ENCODE data around the gene MPC2. TPM values are rescaled to one million over a fixed set of nuclear protein-coding genes. Genes with fewer than 3 reads are reported as not detected.

The MPC2 gene
- 100 to 1,000 TPM; 140 to 208 (median 170) TPM for polyA plus RNA-seq
- long read RNA-seq, donor 1 = 0 reads
- long read RNA-seq, donor 2, transcript MPC2-202 (5 exons, 2,177 nt) = major isoform, 52 of 77 reads
- long read RNA-seq, donor 2, partial matches to known transcripts = 25 of 77 reads
- long read RNA-seq, donor 2, other reads (novel, unspliced or antisense) = 0 of 77 reads
- long read RNA-seq, donor 3, transcript MPC2-202 (5 exons, 2,177 nt) = major isoform, 105 of 173 reads
- long read RNA-seq, donor 3, partial matches to known transcripts = 68 of 173 reads
- long read RNA-seq, donor 3, other reads (novel, unspliced or antisense) = 0 of 173 reads
- long read RNA-seq, donor 4, partial matches to known transcripts = 0 of 1 reads
- long read RNA-seq, donor 4, other reads (novel, unspliced or antisense) = 0 of 1 reads
- long read RNA-seq, donor 5, transcript MPC2-202 (5 exons, 2,177 nt) = major isoform, 31 of 45 reads
- long read RNA-seq, donor 5, partial matches to known transcripts = 13 of 45 reads
- long read RNA-seq, donor 5, other reads (novel, unspliced or antisense) = 0 of 45 reads
- long read RNA-seq, donor 6, transcript MPC2-202 (5 exons, 2,177 nt) = major isoform, 122 of 176 reads
- long read RNA-seq, donor 6, partial matches to known transcripts = 54 of 176 reads
- long read RNA-seq, donor 6, other reads (novel, unspliced or antisense) = 0 of 176 reads
- long read RNA-seq, donor 7 = 0 reads
- long read RNA-seq, donor 8, partial matches to known transcripts = 0 of 4 reads
- long read RNA-seq, donor 8, other reads (novel, unspliced or antisense) = 0 of 4 reads
- long read RNA-seq, donor 9, transcript MPC2-202 (5 exons, 2,177 nt) = major isoform, 38 of 50 reads
- long read RNA-seq, donor 9, partial matches to known transcripts = 12 of 50 reads
- long read RNA-seq, donor 9, other reads (novel, unspliced or antisense) = 0 of 50 reads
- long read RNA-seq, donor 10, transcript MPC2-202 (5 exons, 2,177 nt) = major isoform, 125 of 191 reads
- long read RNA-seq, donor 10, partial matches to known transcripts = 66 of 191 reads
- long read RNA-seq, donor 10, other reads (novel, unspliced or antisense) = 0 of 191 reads

DNA sequence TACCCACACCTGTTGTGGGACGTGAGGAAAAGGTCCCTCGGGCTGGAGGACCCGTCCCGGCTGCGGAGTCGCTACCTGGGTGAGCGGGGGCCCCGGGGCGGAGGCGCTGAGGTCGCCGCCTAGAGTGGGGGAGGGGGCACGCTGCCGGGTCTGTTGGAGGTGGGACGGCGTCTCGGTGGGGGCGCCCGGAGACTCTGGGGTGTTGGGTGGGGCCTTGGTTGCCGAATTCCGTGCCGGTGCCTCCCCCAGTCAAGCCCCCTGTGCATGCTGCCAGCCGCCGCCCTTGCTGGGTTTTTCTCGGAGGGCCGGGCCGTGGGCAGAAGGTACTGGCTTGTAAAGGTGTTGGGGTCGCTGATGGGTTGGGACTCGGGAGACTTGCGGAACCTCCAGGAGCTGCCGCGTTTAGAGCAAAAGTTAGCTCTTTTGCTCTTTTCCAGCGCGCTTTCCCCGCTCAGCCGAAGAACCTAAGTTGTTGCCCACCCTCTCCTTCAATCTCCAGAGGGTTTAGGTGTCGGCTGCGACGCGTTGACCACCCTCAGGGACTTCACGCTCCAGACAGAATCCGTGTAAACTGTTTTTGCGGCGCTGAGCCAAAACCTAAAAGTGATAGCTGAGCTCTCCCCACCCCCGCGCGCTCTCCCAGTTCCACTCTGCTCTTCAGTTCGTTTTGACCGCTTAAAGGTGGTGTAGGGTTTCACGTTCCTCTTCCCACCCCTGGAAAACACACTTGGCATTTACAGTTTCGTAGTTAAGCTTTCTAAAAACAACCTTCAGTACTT, at the start of gene MPC2:
MPC2 (minus strand) TSS at position 143 of the 779 bp plus-strand sequence. CDS start 1,231 bp downstream, outside the sequence.
- Histone ChIP-seq H3K36me3 (ENCODE audit: control insufficient read depth in 3 of 3, insufficient read depth in 2 of 3, low read depth in 1 of 3, low read length in 3 of 3) (peaks cover 0 to 3% (median 0%) of the 10 kb centered on the region in 3 donors), H3K4me3 (ENCODE audit: low read depth in 1 of 3, low read length in 3 of 3) (peak within 1 kb of the TSS; percentile 90 to 98 (median 95)), H3K27me3 (ENCODE audit: control insufficient read depth in 3 of 3, insufficient read depth in 3 of 3, low read length in 3 of 3) (no peaks in the 10 kb centered on the region), H3K27ac (ENCODE audit: low read depth in 1 of 3, low read length in 2 of 3) (peak within 1 kb of the TSS; percentile 94 to 98 (median 94)), H3K9me3 (ENCODE audit: control insufficient read depth in 2 of 2, insufficient read depth in 1 of 2, low read depth in 1 of 2, low read length in 1 of 2) (no peaks in the 10 kb centered on the region), H3K4me1 (ENCODE audit: control insufficient read depth in 3 of 3, insufficient read depth in 2 of 3, low read depth in 1 of 3, low read length in 2 of 3) (peaks cover 0 to 3% (median 3%) of the 10 kb centered on the region in 3 donors)
- DNase-seq (peak; percentile 62 to 74), FAIRE-seq (no peak)
- WGBS, 3 donors = 0% methylated on average over 37 to 51 of the region's 51 CpGs

- 67 to 72% (median 72%) methylated on average over 8 of the region's 8 CpGs for WGBS, 3 donors
- peak in 1 of 2 donors; percentile 7 for DNase-seq
- FAIRE-seq = no peak
- Histone ChIP-seq H3K27ac (ENCODE audit: low read depth in 1 of 3, low read length in 2 of 3) (no peak overlapping the region), H3K4me3 (ENCODE audit: low read depth in 1 of 3, low read length in 3 of 3) (no peak overlapping the region), H3K9me3 (ENCODE audit: control insufficient read depth in 2 of 2, insufficient read depth in 1 of 2, low read depth in 1 of 2, low read length in 1 of 2) (no peaks in the 10 kb centered on the region), H3K27me3 (ENCODE audit: control insufficient read depth in 3 of 3, insufficient read depth in 3 of 3, low read length in 3 of 3) (no peaks in the 10 kb centered on the region), H3K36me3 (ENCODE audit: control insufficient read depth in 3 of 3, insufficient read depth in 2 of 3, low read depth in 1 of 3, low read length in 3 of 3) (peaks cover 0 to 19% (median 0%) of the 10 kb centered on the region in 3 donors), H3K4me1 (ENCODE audit: control insufficient read depth in 3 of 3, insufficient read depth in 2 of 3, low read depth in 1 of 3, low read length in 2 of 3) (no peaks in the 10 kb centered on the region)
Observed at GRCh38 chr1:167984886-167985489, 48.1 kb upstream of the MPC2 start.

- no peak for FAIRE-seq
- H3K27ac ChIP-seq (ENCODE audit: low read depth in 1 of 3, low read length in 2 of 3) = no peak overlapping the region
- 89 to 98% (median 96%) methylated on average over 2 of the region's 2 CpGs for WGBS, 3 donors
Observed at GRCh38 chr1:167983797-167984420, 47.0 kb upstream of the MPC2 start.

DNA sequence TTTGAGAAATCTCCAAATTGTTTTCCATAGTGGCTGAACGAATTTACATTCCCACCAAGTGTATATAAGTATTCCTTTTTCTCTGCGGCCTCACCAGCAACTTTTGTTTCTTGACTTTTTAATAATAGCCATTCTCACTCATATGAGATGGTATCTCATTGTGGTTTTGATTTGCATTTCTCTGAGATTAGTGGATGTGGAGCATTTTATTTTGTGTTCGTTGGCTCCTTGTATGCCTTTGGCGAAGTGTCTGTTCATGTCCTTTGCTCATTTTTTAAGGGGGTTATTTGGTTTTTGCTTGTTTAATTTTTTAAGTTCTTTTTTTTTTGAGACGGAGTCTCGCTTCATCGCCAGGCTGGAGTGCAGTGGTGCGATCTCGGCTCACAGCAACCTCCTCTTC, 45.1 kb upstream of the MPC2 start:
- FAIRE-seq (no peak), DNase-seq (no peak)
- Histone ChIP-seq H3K4me1 (ENCODE audit: control insufficient read depth in 3 of 3, insufficient read depth in 2 of 3, low read depth in 1 of 3, low read length in 2 of 3) (no peaks in the 10 kb centered on the region), H3K9me3 (ENCODE audit: control insufficient read depth in 2 of 2, insufficient read depth in 1 of 2, low read depth in 1 of 2, low read length in 1 of 2) (no peaks in the 10 kb centered on the region), H3K36me3 (ENCODE audit: control insufficient read depth in 3 of 3, insufficient read depth in 2 of 3, low read depth in 1 of 3, low read length in 3 of 3) (peaks cover 0 to 22% (median 5%) of the 10 kb centered on the region in 3 donors), H3K27ac (ENCODE audit: low read depth in 1 of 3, low read length in 2 of 3) (no peak overlapping the region), H3K4me3 (ENCODE audit: low read depth in 1 of 3, low read length in 3 of 3) (no peak overlapping the region), H3K27me3 (ENCODE audit: control insufficient read depth in 3 of 3, insufficient read depth in 3 of 3, low read length in 3 of 3) (no peaks in the 10 kb centered on the region)
- 98% methylated on average over 9 of the region's 9 CpGs for WGBS, 3 donors

More at GRCh38 chr1:167983797-167984420, 47.0 kb upstream of the MPC2 start:
- Histone ChIP-seq H3K27me3 (ENCODE audit: control insufficient read depth in 3 of 3, insufficient read depth in 3 of 3, low read length in 3 of 3) (no peaks in the 10 kb centered on the region), H3K9me3 (ENCODE audit: control insufficient read depth in 2 of 2, insufficient read depth in 1 of 2, low read depth in 1 of 2, low read length in 1 of 2) (no peaks in the 10 kb centered on the region), H3K36me3 (ENCODE audit: control insufficient read depth in 3 of 3, insufficient read depth in 2 of 3, low read depth in 1 of 3, low read length in 3 of 3) (peaks cover 0 to 22% (median 0%) of the 10 kb centered on the region in 3 donors), H3K4me1 (ENCODE audit: control insufficient read depth in 3 of 3, insufficient read depth in 2 of 3, low read depth in 1 of 3, low read length in 2 of 3) (no peaks in the 10 kb centered on the region), H3K4me3 (ENCODE audit: low read depth in 1 of 3, low read length in 3 of 3) (no peak overlapping the region)
- no peak for DNase-seq

DNA sequence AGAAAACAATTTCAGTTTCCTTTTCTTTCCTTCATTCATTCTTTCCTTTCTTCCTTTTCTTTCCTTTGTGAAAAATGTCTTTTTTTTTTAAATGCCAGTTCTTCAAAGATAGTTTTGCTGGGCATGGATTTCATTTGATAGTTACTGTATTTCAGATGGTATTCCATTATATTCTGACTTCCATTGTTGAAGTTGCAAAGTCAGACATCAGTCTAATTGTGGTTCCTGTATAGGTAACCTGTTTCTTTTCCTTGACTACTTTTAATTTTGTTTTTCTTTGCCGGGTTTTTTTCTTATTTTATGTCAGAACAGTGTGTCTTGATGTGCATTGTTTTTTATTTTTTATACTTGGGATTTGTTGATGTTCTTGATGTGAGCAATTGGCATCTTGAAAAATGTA, 40.4 kb upstream of the MPC2 start:
- Histone ChIP-seq H3K27ac (ENCODE audit: low read depth in 1 of 3, low read length in 2 of 3) (no peak overlapping the region), H3K4me3 (ENCODE audit: low read depth in 1 of 3, low read length in 3 of 3) (no peak overlapping the region), H3K27me3 (ENCODE audit: control insufficient read depth in 3 of 3, insufficient read depth in 3 of 3, low read length in 3 of 3) (no peaks in the 10 kb centered on the region), H3K36me3 (ENCODE audit: control insufficient read depth in 3 of 3, insufficient read depth in 2 of 3, low read depth in 1 of 3, low read length in 3 of 3) (peaks cover 3 to 26% (median 11%) of the 10 kb centered on the region in 3 donors), H3K4me1 (ENCODE audit: control insufficient read depth in 3 of 3, insufficient read depth in 2 of 3, low read depth in 1 of 3, low read length in 2 of 3) (no peaks in the 10 kb centered on the region), H3K9me3 (ENCODE audit: control insufficient read depth in 2 of 2, insufficient read depth in 1 of 2, low read depth in 1 of 2, low read length in 1 of 2) (no peaks in the 10 kb centered on the region)
- 90 to 97% (median 94%) methylated on average over 1 of the region's 1 CpG for WGBS, 3 donors
- DNase-seq = no peak
- FAIRE-seq = no peak

- Histone ChIP-seq H3K27me3 (ENCODE audit: control insufficient read depth in 3 of 3, insufficient read depth in 3 of 3, low read length in 3 of 3) (no peaks in the 10 kb centered on the region), H3K4me1 (ENCODE audit: control insufficient read depth in 3 of 3, insufficient read depth in 2 of 3, low read depth in 1 of 3, low read length in 2 of 3) (no peaks in the 10 kb centered on the region), H3K4me3 (ENCODE audit: low read depth in 1 of 3, low read length in 3 of 3) (no peak overlapping the region), H3K36me3 (ENCODE audit: control insufficient read depth in 3 of 3, insufficient read depth in 2 of 3, low read depth in 1 of 3, low read length in 3 of 3) (peaks cover 3 to 29% (median 11%) of the 10 kb centered on the region in 3 donors), H3K9me3 (ENCODE audit: control insufficient read depth in 2 of 2, insufficient read depth in 1 of 2, low read depth in 1 of 2, low read length in 1 of 2) (no peaks in the 10 kb centered on the region), H3K27ac (ENCODE audit: low read depth in 1 of 3, low read length in 2 of 3) (no peak overlapping the region)
- FAIRE-seq = no peak
- 75 to 84% (median 79%) methylated on average over 4 of the region's 4 CpGs for whole genome bisulfite sequencing, 3 donors
- no peak for DNase-seq
Observed at GRCh38 chr1:167974698-167975097, 37.8 kb upstream of the MPC2 start.

GRCh38 chr1:167973832-167974231, 37.0 kb upstream of the MPC2 start:
- Histone ChIP-seq H3K4me1 (ENCODE audit: control insufficient read depth in 3 of 3, insufficient read depth in 2 of 3, low read depth in 1 of 3, low read length in 2 of 3) (no peaks in the 10 kb centered on the region), H3K36me3 (ENCODE audit: control insufficient read depth in 3 of 3, insufficient read depth in 2 of 3, low read depth in 1 of 3, low read length in 3 of 3) (peaks cover 3 to 28% (median 11%) of the 10 kb centered on the region in 3 donors), H3K27ac (ENCODE audit: low read depth in 1 of 3, low read length in 2 of 3) (no peak overlapping the region), H3K27me3 (ENCODE audit: control insufficient read depth in 3 of 3, insufficient read depth in 3 of 3, low read length in 3 of 3) (no peaks in the 10 kb centered on the region), H3K9me3 (ENCODE audit: control insufficient read depth in 2 of 2, insufficient read depth in 1 of 2, low read depth in 1 of 2, low read length in 1 of 2) (no peaks in the 10 kb centered on the region), H3K4me3 (ENCODE audit: low read depth in 1 of 3, low read length in 3 of 3) (no peak overlapping the region)
- DNase-seq (no peak), FAIRE-seq (no peak)
- WGBS, 3 donors = 83 to 88% (median 88%) methylated on average over 2 of the region's 2 CpGs
